Lower lobe of right lung (tissue), 2 donors: Measurements from ENCODE around the gene ZMYND15. TPM values are rescaled to one million over a fixed set of nuclear protein-coding genes. Genes with fewer than 3 reads are reported as not detected.

Experiments
- ATAC-seq, 2 donors: fragments of 200-7000 bp; cut with Tn5 transposase; one replicate each; pipeline ENCODE4 v1.9.1; 2020 to 2022; ENCODE audit warnings: mild to moderate bottlenecking in 2 of 2, moderate library complexity in 2 of 2
- DNase-seq: peaks from one replicate; pipeline ENCODE4 v3.0.0-alpha.2; 2020
- H3K27ac ChIP-seq: fragments of 200-600 bp; one replicate; pipeline ENCODE4 v1.8.0; 2022
- H3K27me3 ChIP-seq: fragments of 200-600 bp; one replicate; pipeline ENCODE4 v1.8.0; 2022; ENCODE audit warnings: low read depth
- H3K36me3 ChIP-seq: fragments of 200-600 bp; one replicate; pipeline ENCODE4 v1.8.0; 2022; ENCODE audit warnings: mild to moderate bottlenecking
- H3K4me1 ChIP-seq: fragments of 200-600 bp; one replicate; pipeline ENCODE4 v1.8.0; 2022
- H3K4me3 ChIP-seq: fragments of 200-600 bp; one replicate; pipeline ENCODE4 v1.8.0; 2022; ENCODE audit warnings: mild to moderate bottlenecking
- H3K9me3 ChIP-seq: fragments of 200-600 bp; one replicate; pipeline ENCODE4 v1.8.0; 2022
- CTCF ChIP-seq: fragments of 200-600 bp; IDR thresholded peaks from one replicate; pipeline ENCODE4 v1.8.0; 2022; ENCODE audit warnings: antibody characterized with exemption, mild to moderate bottlenecking
- intact Hi-C: fragments of 100-400 bp; cut with DNase I; formaldehyde crosslinking; loops from one replicate; pipeline ENCODE4 v1.11.0; 2022
- total RNA-seq: library from RNA; stranded (reverse); fragmentation: NEBNext Ultra II Directional; extraction: Animal tissue kit (Norgen Biotek cat#: 25700); gene quantifications from one replicate; pipeline ENCODE4 v1.2.1, GENCODE V29; 2021
- donor health status: DM: no; HTN: yes; CAD: no; lungs with severe emphysema.

ZMYND15 gene
- total RNA-seq, 1 donor from 2014 or later = 13.3 TPM

GRCh38 chr17:4715063-4715744, 24.4 kb upstream of the ZMYND15 start:
- ATAC-seq (no peak), DNase-seq (no peak)
- Histone ChIP-seq H3K36me3 (peaks cover 45% of the 10 kb centered on the region), H3K9me3 (no peaks in the 10 kb centered on the region), H3K27me3 (no peaks in the 10 kb centered on the region), H3K27ac (peak overlapping the region; percentile 31), H3K4me3 (peak overlapping the region; percentile 8), H3K4me1 (peaks cover 37% of the 10 kb centered on the region)
- intact Hi-C loops = no loop called here
- TF ChIP-seq CTCF = no peak

- peak; percentile 36 for DNase-seq
- Histone ChIP-seq H3K36me3 (peaks cover 51% of the 10 kb centered on the region), H3K4me1 (peaks cover 37% of the 10 kb centered on the region), H3K27me3 (no peaks in the 10 kb centered on the region), H3K27ac (no peak overlapping the region), H3K4me3 (no peak overlapping the region), H3K9me3 (no peaks in the 10 kb centered on the region)
- intact Hi-C loops = no loop called here
- ATAC-seq = no peak
- TF ChIP-seq CTCF = no peak
Observed at GRCh38 chr17:4716081-4716480, 23.6 kb upstream of the ZMYND15 start.

GRCh38 chr17:4717791-4718190, 21.8 kb upstream of the ZMYND15 start:
- peak; percentile 63 for DNase-seq
- peaks cover 30% of the 10 kb centered on the region for H3K4me1 ChIP-seq
- intact Hi-C loops = no loop called here

GRCh38 chr17:4718276-4718675, 21.4 kb upstream of the ZMYND15 start:
- Histone ChIP-seq H3K36me3 (peaks cover 51% of the 10 kb centered on the region), H3K4me3 (no peak overlapping the region), H3K4me1 (peaks cover 26% of the 10 kb centered on the region), H3K27me3 (no peaks in the 10 kb centered on the region), H3K9me3 (no peaks in the 10 kb centered on the region), H3K27ac (no peak overlapping the region)
- no peak for TF ChIP-seq CTCF
- intact Hi-C loops = no loop called here
- ATAC-seq (no peak), DNase-seq (peak; percentile 39)

More at GRCh38 chr17:4717791-4718190, 21.8 kb upstream of the ZMYND15 start:
- no peak for TF ChIP-seq CTCF
- no peak for ATAC-seq
- Histone ChIP-seq H3K4me3 (no peak overlapping the region), H3K27me3 (no peaks in the 10 kb centered on the region), H3K9me3 (no peaks in the 10 kb centered on the region), H3K27ac (no peak overlapping the region), H3K36me3 (peaks cover 51% of the 10 kb centered on the region)

- peaks cover 51% of the 10 kb centered on the region for H3K36me3 ChIP-seq
- intact Hi-C loops = no loop called here
Observed at GRCh38 chr17:4719146-4719545, 20.5 kb upstream of the ZMYND15 start.

More at GRCh38 chr17:4719146-4719545, 20.5 kb upstream of the ZMYND15 start:
- Histone ChIP-seq H3K4me3 (no peak overlapping the region), H3K27me3 (no peaks in the 10 kb centered on the region), H3K9me3 (no peaks in the 10 kb centered on the region), H3K4me1 (peaks cover 18% of the 10 kb centered on the region), H3K27ac (no peak overlapping the region)
- ATAC-seq = no peak
- TF ChIP-seq CTCF = no peak
- peak; percentile 37 for DNase-seq
